ENCODE data around the gene TSGA10IP.

The TSGA10IP gene

GRCh38 chr11:65897020-65897471 is 48.2 kb upstream of the TSGA10IP start:
- TF ChIP-seq SPI1 (IDR thresholded peaks at IDR 0.05; ENCODE audit: borderline replicate concordance, low read depth) (no peak), GABPA (IDR thresholded peaks at IDR 0.05; ENCODE audit: low read depth) (no peak), CTCF (IDR thresholded peaks at IDR 0.05; ENCODE audit: insufficient read depth, low read length) (no peak), REST (IDR thresholded peaks at IDR 0.05; ENCODE audit: insufficient replicate concordance, low read depth) (no peak), POLR2AphosphoS5 (IDR thresholded peaks at IDR 0.05; ENCODE audit: low read depth) (no peak)
- Histone ChIP-seq H3K27ac (replicated peaks) (no peak overlapping the region), H3K27me3 (ENCODE audit: insufficient read depth, poor library complexity, severe bottlenecking) (no peaks in the 10 kb centered on the region), H3K4me3 (replicated peaks; ENCODE audit: insufficient read depth, low read length) (no peak overlapping the region)
- no peak for DNase-seq (ENCODE audit: low read depth in 1 of 2, low spot score in 1 of 2)

GRCh38 chr11:65898656-65899355 is 46.5 kb upstream of the TSGA10IP start:
- TF ChIP-seq REST (IDR thresholded peaks at IDR 0.05; ENCODE audit: insufficient replicate concordance, low read depth) (no peak), POLR2AphosphoS5 (IDR thresholded peaks at IDR 0.05; ENCODE audit: low read depth) (no peak), CTCF (IDR thresholded peaks at IDR 0.05; ENCODE audit: insufficient read depth, low read length) (no peak), GABPA (IDR thresholded peaks at IDR 0.05; ENCODE audit: low read depth) (no peak)
- no peaks in the 10 kb centered on the region for H3K27me3 ChIP-seq (ENCODE audit: insufficient read depth, poor library complexity, severe bottlenecking)
- peak overlapping the region; percentile 50 for H3K4me3 ChIP-seq (replicated peaks; ENCODE audit: insufficient read depth, low read length)
- no peak overlapping the region; the same call in 1 of the 2 replicates for H3K27ac ChIP-seq (replicated peaks)
- no peak for DNase-seq (ENCODE audit: low read depth in 1 of 2, low spot score in 1 of 2)

GRCh38 chr11:65899356-65900124 is 45.7 kb upstream of the TSGA10IP start:
- H3K27ac ChIP-seq (replicated peaks): peak overlapping the region; percentile 49
- DNase-seq (ENCODE audit: low read depth in 1 of 2, low spot score in 1 of 2): no peak
- H3K4me3 ChIP-seq (replicated peaks; ENCODE audit: insufficient read depth, low read length): peak overlapping the region; percentile 50

More at GRCh38 chr11:65899356-65900124, 45.7 kb upstream of the TSGA10IP start:
- H3K27me3 ChIP-seq (ENCODE audit: insufficient read depth, poor library complexity, severe bottlenecking): no peaks in the 10 kb centered on the region
- TF ChIP-seq SPI1 (IDR thresholded peaks at IDR 0.05; ENCODE audit: borderline replicate concordance, low read depth) (no peak), CTCF (IDR thresholded peaks at IDR 0.05; ENCODE audit: insufficient read depth, low read length) (no peak), GABPA (IDR thresholded peaks at IDR 0.05; ENCODE audit: low read depth) (no peak), POLR2AphosphoS5 (IDR thresholded peaks at IDR 0.05; ENCODE audit: low read depth) (no peak), REST (IDR thresholded peaks at IDR 0.05; ENCODE audit: insufficient replicate concordance, low read depth) (no peak)

All from HL-60 (cell line).